Osteocyte (in vitro differentiated cells): Measurements from ENCODE around the gene SUSD3. TPM values are rescaled to one million over a fixed set of nuclear protein-coding genes. Genes with fewer than 3 reads are reported as not detected.
"Not testable (repeated sequence)": the region's sequence is repeated elsewhere in the genome, so short reads cannot be mapped to it uniquely, and the experiment has no call there.

ENCODE experiments used
- DNase-seq: peaks from one replicate; pipeline ENCODE4 v3.0.0; 2021; ENCODE audit warnings: mixed read lengths; ENCODE audit not compliant: unreplicated experiment; ENCODE audit errors: extremely low spot score
- H3K27ac Mint-ChIP-seq: one replicate; pipeline ENCODE4 v1.8.0; 2021; ENCODE audit warnings: mild to moderate bottlenecking, mixed read lengths; ENCODE audit not compliant: unreplicated experiment
- H3K27me3 Mint-ChIP-seq: one replicate; pipeline ENCODE4 v1.8.0; 2021; ENCODE audit warnings: mixed read lengths; ENCODE audit not compliant: unreplicated experiment
- H3K36me3 Mint-ChIP-seq: one replicate; pipeline ENCODE4 v1.8.0; 2021; ENCODE audit warnings: mixed read lengths; ENCODE audit not compliant: unreplicated experiment
- H3K4me1 Mint-ChIP-seq: one replicate; pipeline ENCODE4 v1.8.0; 2021; ENCODE audit warnings: mixed read lengths; ENCODE audit not compliant: unreplicated experiment
- H3K4me3 Mint-ChIP-seq: one replicate; pipeline ENCODE4 v1.8.0; 2021; ENCODE audit warnings: mild to moderate bottlenecking, moderate library complexity, mixed read lengths; ENCODE audit not compliant: unreplicated experiment
- H3K9me3 Mint-ChIP-seq: one replicate; pipeline ENCODE4 v1.8.0; 2021; ENCODE audit warnings: mixed read lengths; ENCODE audit not compliant: unreplicated experiment
- total RNA-seq: library from RNA; stranded (reverse); gene quantifications from 2 replicates; pipeline ENCODE4 v1.2.1, GENCODE V29; 2021
- TF ChIP-seq, protein P1 (sequence below): fragments of 200-600 bp; sonication (generic); IDR thresholded peaks from 2 replicates; pipeline ENCODE4 v1.5.0; 2021; ENCODE audit warnings: antibody characterized with exemption, mild to moderate bottlenecking, moderate library complexity

SUSD3 gene
- total RNA-seq, 1 donor from 2014 or later, result not detected

DNA sequence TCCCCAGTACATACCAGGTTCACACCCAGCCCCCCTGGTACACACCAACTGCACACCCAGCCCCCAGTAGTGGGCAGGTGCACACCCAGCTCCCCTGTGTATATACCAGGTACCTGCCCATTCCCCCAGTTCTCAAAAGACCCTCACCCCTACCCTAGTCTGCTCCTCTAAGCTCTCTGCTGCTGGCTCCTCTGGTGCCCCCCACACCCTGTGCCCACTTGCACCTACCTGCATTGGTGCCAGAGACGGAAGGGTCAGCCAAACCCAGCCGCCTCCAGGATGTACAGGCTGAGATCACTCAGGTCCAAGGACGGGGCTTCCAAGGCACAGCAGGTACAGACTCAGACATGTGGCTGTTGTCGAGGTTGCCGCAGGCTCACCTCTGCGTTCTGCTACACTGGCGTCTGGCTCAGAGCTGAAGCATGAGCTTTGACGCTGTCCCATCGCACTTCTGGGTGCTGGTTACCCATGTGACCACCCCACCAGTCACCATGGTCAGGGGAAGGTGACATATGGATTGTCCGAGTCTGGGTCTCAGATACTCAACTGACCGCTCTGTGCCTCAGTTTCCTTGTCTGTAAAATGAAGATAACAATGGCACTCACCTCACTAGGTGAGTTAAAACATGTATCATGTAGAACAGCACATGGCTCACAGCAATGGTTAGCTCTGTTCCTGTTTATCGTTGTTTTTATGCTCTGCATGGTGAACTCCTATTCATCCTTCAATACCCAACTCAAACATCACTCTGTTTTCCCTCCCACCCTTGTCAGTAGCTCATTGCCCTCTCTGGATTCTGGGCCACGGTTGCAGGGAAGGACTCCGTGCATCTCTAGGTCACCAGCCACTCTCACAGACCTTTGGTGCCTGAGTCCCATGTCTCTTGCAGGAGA is 45.3 kb upstream of the SUSD3 start:
- Mint-ChIP-seq H3K36me3 (no peaks in the 10 kb centered on the region), H3K27me3 (peaks cover 5% of the 10 kb centered on the region), H3K9me3 (no peaks in the 10 kb centered on the region), H3K4me3 (no peak overlapping the region), H3K27ac (no peak overlapping the region), H3K4me1 (no peaks in the 10 kb centered on the region)
- TF ChIP-seq, protein P1, sequence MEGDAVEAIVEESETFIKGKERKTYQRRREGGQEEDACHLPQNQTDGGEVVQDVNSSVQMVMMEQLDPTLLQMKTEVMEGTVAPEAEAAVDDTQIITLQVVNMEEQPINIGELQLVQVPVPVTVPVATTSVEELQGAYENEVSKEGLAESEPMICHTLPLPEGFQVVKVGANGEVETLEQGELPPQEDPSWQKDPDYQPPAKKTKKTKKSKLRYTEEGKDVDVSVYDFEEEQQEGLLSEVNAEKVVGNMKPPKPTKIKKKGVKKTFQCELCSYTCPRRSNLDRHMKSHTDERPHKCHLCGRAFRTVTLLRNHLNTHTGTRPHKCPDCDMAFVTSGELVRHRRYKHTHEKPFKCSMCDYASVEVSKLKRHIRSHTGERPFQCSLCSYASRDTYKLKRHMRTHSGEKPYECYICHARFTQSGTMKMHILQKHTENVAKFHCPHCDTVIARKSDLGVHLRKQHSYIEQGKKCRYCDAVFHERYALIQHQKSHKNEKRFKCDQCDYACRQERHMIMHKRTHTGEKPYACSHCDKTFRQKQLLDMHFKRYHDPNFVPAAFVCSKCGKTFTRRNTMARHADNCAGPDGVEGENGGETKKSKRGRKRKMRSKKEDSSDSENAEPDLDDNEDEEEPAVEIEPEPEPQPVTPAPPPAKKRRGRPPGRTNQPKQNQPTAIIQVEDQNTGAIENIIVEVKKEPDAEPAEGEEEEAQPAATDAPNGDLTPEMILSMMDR, result no peak
- no peak for DNase-seq

DNA sequence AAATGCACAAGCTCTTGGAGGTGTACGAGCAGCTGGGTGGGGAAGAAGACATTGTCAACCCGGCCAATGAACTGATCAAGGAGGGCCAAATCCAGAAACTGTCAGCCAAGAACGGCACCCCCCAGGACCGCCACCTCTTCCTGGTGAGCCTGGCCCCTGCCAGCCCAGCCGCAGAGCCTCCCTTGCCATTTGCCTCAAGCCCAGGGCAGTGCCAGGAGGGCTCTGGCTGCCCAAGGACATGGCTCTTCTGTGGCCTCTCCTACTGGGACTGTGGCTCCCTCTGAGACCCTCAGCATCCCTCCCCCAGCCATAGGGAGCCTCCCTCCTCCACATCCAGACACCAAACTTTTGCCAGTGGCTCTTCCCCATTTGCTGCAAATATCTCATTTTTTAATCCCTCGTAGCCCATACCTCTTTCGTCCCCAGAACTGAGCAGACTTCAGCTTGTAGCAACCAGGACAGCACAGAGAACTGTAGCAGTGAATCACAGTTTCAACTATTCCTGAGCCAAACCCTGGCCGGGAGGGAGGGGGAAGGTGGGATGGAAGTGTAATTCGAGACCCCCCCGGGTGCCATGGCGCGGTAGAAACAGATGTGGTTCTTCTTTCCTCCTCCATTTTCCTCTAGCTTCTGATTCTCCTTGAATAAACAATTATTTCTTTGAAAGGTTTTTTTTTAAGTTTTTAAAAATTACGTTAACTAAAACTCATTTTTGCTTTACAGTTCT is 44.5 kb upstream of the SUSD3 start:
- Mint-ChIP-seq H3K4me1 (no peaks in the 10 kb centered on the region), H3K4me3 (no peak overlapping the region), H3K27ac (no peak overlapping the region), H3K36me3 (no peaks in the 10 kb centered on the region), H3K9me3 (no peaks in the 10 kb centered on the region), H3K27me3 (peaks cover 5% of the 10 kb centered on the region)
- TF ChIP-seq, protein P1, result no peak
- DNase-seq, result no peak

DNA sequence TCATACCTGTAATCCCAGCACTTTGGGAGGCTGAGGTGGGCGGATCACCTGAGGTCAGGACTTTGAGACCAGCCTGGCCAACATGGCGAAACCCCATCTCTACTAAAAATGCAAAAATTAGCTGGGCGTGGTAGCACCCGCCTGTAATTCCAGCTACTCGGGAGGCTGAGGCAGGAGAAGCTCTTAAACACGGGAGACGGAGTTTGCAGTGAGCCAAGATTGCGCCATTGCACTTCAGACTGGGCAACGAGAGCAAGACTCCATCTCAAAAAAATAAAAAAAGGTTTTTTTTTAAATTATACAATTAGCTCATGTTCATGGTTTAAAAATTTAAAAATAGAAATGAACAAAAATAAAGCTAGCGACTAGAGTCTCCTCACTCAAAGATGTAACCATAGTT is 43.3 kb upstream of the SUSD3 start:
- not testable (repeated sequence) for H3K4me3 Mint-ChIP-seq, DNase-seq, H3K27ac Mint-ChIP-seq, H3K27me3 Mint-ChIP-seq, H3K9me3 Mint-ChIP-seq, H3K36me3 Mint-ChIP-seq, H3K4me1 Mint-ChIP-seq

DNA sequence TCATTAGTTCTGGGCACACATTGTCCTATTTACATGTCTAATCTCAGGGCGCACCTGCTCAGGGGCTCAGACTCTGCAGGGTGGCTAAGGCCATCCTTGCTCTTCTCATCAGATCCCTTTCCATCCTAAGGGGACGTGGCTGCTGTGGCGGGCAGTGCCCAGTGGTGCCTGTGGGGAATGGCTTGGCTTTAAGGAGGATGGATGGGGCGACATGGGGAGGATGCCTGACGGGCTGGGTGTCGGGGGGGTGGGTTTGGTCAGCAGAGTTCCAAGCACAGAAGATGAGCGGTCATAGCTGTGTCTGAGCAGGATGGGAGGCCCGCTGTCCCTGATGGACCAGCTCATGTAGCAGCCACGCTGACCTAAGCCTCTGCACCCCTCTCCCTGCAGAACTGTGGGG is 40.9 kb upstream of the SUSD3 start:
- no peak overlapping the region for H3K4me3 Mint-ChIP-seq
- no peaks in the 10 kb centered on the region for H3K9me3 Mint-ChIP-seq
- peak; percentile 64 for DNase-seq
- H3K36me3 Mint-ChIP-seq, result no peaks in the 10 kb centered on the region
- H3K27ac Mint-ChIP-seq, result no peak overlapping the region
- H3K4me1 Mint-ChIP-seq, result no peaks in the 10 kb centered on the region
- TF ChIP-seq, protein P1, result no peak
- peaks cover 9% of the 10 kb centered on the region for H3K27me3 Mint-ChIP-seq

DNA sequence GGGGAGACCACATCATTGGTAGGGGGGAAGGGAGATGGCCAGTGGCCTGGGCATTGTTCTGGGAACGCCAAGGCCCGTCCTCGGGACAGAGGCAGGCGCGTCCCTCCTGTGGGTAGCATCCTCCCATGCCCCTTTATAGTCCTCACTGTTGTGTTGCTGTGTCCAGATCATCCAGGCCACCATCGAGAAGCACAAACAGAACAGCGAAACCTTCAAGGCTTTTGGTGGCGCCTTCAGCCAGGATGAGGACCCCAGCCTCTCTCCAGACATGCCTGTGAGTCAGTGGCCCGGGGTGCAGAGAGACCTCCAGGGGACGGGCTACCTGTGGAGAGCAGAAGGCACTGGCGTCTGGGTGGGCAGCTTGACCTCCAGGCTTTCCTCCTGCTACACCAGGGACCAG is 38.4 kb upstream of the SUSD3 start:
- Mint-ChIP-seq H3K4me1 (no peaks in the 10 kb centered on the region), H3K27ac (no peak overlapping the region), H3K9me3 (no peaks in the 10 kb centered on the region), H3K36me3 (no peaks in the 10 kb centered on the region), H3K27me3 (peaks cover 6% of the 10 kb centered on the region), H3K4me3 (no peak overlapping the region)
- TF ChIP-seq, protein P1, result no peak
- DNase-seq, result no peak
